Measurements from ENCODE around the gene DCLK3. TPM values are rescaled to one million over a fixed set of nuclear protein-coding genes. Genes with fewer than 3 reads are reported as not detected.

DCLK3 gene
- total RNA-seq, 1 experiment from 2014 or later: 0.55 TPM

DNA sequence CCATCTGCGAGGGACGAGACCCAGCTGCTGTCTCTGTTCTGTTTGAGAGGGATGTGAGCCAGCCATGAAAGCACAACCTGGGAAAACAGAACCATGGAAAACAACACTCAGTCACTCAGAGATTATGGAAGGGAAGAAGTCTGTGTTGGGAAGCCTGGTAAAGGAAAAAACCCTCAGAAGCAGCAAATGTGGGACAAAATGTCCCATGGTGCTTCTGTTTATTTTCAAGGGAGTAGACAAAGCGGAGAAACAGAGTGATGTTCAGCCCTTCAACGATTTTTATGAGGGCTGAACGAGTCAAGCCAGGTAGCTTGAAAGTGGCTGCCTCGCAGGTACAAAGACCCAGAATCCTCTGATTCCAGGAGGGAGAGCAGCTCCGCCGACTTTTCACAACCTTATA, 59.3 kb downstream of the DCLK3 start:
- TF ChIP-seq, protein P1, sequence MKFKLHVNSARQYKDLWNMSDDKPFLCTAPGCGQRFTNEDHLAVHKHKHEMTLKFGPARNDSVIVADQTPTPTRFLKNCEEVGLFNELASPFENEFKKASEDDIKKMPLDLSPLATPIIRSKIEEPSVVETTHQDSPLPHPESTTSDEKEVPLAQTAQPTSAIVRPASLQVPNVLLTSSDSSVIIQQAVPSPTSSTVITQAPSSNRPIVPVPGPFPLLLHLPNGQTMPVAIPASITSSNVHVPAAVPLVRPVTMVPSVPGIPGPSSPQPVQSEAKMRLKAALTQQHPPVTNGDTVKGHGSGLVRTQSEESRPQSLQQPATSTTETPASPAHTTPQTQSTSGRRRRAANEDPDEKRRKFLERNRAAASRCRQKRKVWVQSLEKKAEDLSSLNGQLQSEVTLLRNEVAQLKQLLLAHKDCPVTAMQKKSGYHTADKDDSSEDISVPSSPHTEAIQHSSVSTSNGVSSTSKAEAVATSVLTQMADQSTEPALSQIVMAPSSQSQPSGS (CRISPR knock-in tag; IDR thresholded peaks at IDR 0.05; ENCODE audit: borderline replicate concordance, low read depth): no peak
- TF ChIP-seq, protein P2, sequence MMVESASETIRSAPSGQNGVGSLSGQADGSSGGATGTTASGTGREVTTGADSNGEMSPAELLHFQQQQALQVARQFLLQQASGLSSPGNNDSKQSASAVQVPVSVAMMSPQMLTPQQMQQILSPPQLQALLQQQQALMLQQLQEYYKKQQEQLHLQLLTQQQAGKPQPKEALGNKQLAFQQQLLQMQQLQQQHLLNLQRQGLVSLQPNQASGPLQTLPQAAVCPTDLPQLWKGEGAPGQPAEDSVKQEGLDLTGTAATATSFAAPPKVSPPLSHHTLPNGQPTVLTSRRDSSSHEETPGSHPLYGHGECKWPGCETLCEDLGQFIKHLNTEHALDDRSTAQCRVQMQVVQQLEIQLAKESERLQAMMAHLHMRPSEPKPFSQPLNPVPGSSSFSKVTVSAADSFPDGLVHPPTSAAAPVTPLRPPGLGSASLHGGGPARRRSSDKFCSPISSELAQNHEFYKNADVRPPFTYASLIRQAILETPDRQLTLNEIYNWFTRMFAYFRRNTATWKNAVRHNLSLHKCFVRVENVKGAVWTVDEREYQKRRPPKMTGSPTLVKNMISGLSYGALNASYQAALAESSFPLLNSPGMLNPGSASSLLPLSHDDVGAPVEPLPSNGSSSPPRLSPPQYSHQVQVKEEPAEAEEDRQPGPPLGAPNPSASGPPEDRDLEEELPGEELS (CRISPR knock-in tag; IDR thresholded peaks at IDR 0.05): no peak
- Mint-ChIP-seq H3K9me3 (no peaks in the 10 kb centered on the region), H3K4me1 (peaks cover 15% of the 10 kb centered on the region), H3K27me3 (ENCODE audit: low read depth) (no peaks in the 10 kb centered on the region), H3K36me3 (no peaks in the 10 kb centered on the region), H3K27ac (no peak overlapping the region), H3K4me3 (no peak overlapping the region)
- ATAC-seq (no peak), DNase-seq (ENCODE audit: low spot score) (no peak)
- ChIA-PET POLR2A (no interaction called here), CTCF (interaction anchor here (1.2 to 1.3 kb wide), 2 partner anchors 87 to 739 kb away, joined by 3 read pairs; no protein-coding TSS in a partner anchor)

DNA sequence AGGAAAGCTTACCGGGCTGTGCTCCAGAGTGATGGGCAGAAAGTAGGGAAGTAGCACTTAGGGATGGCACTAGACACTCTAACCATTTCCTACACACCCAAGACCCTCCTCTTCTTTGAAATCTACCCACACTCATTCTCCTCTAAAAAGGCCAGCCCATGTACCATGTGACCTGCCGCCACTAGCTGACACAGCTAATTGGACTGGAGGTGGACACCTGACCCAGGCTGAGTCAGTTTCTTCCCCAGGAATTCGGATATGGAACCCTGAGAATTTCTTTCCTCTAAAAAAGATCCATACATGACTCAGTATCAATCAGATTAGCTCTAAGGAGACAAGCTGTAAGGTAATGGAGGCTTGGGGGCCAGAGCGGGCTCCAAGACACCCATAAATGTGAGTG, 60.1 kb downstream of the DCLK3 start:
- DNase-seq (ENCODE audit: low spot score): no peak
- TF ChIP-seq, protein P3, sequence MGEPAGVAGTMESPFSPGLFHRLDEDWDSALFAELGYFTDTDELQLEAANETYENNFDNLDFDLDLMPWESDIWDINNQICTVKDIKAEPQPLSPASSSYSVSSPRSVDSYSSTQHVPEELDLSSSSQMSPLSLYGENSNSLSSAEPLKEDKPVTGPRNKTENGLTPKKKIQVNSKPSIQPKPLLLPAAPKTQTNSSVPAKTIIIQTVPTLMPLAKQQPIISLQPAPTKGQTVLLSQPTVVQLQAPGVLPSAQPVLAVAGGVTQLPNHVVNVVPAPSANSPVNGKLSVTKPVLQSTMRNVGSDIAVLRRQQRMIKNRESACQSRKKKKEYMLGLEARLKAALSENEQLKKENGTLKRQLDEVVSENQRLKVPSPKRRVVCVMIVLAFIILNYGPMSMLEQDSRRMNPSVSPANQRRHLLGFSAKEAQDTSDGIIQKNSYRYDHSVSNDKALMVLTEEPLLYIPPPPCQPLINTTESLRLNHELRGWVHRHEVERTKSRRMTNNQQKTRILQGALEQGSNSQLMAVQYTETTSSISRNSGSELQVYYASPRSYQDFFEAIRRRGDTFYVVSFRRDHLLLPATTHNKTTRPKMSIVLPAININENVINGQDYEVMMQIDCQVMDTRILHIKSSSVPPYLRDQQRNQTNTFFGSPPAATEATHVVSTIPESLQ (CRISPR knock-in tag; IDR thresholded peaks at IDR 0.05): no peak
- TF ChIP-seq TEAD1 (CRISPR knock-in tag; IDR thresholded peaks at IDR 0.05) (no peak), RORB (CRISPR knock-in tag; IDR thresholded peaks at IDR 0.05) (no peak), IRF2 (CRISPR knock-in tag; IDR thresholded peaks at IDR 0.05; ENCODE audit: borderline replicate concordance, low read depth) (no peak), CREM (CRISPR knock-in tag; IDR thresholded peaks at IDR 0.05) (no peak), TP53 (CRISPR knock-in tag; IDR thresholded peaks at IDR 0.05) (no peak), NR1H2 (CRISPR knock-in tag; IDR thresholded peaks at IDR 0.05) (no peak), PRRX2 (CRISPR knock-in tag; IDR thresholded peaks at IDR 0.05) (no peak), GABPB1 (CRISPR knock-in tag; IDR thresholded peaks at IDR 0.05) (no peak)
- TF ChIP-seq, protein P4, sequence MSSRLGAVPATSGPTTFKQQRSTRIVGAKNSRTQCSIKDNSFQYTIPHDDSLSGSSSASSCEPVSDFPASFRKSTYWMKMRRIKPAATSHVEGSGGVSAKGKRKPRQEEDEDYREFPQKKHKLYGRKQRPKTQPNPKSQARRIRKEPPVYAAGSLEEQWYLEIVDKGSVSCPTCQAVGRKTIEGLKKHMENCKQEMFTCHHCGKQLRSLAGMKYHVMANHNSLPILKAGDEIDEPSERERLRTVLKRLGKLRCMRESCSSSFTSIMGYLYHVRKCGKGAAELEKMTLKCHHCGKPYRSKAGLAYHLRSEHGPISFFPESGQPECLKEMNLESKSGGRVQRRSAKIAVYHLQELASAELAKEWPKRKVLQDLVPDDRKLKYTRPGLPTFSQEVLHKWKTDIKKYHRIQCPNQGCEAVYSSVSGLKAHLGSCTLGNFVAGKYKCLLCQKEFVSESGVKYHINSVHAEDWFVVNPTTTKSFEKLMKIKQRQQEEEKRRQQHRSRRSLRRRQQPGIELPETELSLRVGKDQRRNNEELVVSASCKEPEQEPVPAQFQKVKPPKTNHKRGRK (CRISPR knock-in tag; IDR thresholded peaks at IDR 0.05; ENCODE audit: borderline replicate concordance): no peak
- TF ChIP-seq, protein P5, sequence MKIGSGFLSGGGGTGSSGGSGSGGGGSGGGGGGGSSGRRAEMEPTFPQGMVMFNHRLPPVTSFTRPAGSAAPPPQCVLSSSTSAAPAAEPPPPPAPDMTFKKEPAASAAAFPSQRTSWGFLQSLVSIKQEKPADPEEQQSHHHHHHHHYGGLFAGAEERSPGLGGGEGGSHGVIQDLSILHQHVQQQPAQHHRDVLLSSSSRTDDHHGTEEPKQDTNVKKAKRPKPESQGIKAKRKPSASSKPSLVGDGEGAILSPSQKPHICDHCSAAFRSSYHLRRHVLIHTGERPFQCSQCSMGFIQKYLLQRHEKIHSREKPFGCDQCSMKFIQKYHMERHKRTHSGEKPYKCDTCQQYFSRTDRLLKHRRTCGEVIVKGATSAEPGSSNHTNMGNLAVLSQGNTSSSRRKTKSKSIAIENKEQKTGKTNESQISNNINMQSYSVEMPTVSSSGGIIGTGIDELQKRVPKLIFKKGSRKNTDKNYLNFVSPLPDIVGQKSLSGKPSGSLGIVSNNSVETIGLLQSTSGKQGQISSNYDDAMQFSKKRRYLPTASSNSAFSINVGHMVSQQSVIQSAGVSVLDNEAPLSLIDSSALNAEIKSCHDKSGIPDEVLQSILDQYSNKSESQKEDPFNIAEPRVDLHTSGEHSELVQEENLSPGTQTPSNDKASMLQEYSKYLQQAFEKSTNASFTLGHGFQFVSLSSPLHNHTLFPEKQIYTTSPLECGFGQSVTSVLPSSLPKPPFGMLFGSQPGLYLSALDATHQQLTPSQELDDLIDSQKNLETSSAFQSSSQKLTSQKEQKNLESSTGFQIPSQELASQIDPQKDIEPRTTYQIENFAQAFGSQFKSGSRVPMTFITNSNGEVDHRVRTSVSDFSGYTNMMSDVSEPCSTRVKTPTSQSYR (CRISPR knock-in tag; IDR thresholded peaks at IDR 0.05): no peak
- TF ChIP-seq, protein P6, sequence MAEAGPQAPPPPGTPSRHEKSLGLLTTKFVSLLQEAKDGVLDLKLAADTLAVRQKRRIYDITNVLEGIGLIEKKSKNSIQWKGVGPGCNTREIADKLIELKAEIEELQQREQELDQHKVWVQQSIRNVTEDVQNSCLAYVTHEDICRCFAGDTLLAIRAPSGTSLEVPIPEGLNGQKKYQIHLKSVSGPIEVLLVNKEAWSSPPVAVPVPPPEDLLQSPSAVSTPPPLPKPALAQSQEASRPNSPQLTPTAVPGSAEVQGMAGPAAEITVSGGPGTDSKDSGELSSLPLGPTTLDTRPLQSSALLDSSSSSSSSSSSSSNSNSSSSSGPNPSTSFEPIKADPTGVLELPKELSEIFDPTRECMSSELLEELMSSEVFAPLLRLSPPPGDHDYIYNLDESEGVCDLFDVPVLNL (CRISPR knock-in tag; IDR thresholded peaks at IDR 0.05; ENCODE audit: borderline replicate concordance, low read depth): no peak
- Mint-ChIP-seq H3K4me3 (no peak overlapping the region), H3K27ac (no peak overlapping the region), H3K4me1 (peaks cover 18% of the 10 kb centered on the region), H3K9me3 (no peaks in the 10 kb centered on the region), H3K27me3 (ENCODE audit: low read depth) (no peaks in the 10 kb centered on the region), H3K36me3 (no peaks in the 10 kb centered on the region)
- POLR2A ChIA-PET: no interaction called here
- CTCF ChIA-PET: interaction anchor here (1.2 to 1.3 kb wide), 2 partner anchors 88 to 739 kb away, joined by 3 read pairs; no protein-coding TSS in a partner anchor
- ATAC-seq: no peak

Measured in WTC11 (cell line).